ENCODE data around the gene ZNF485.

- TF ChIP-seq EZH2 (IDR thresholded peaks at IDR 0.05; ENCODE audit: low read length, missing control alignments), result no peak
- TF ChIP-seq CTCF (conservative IDR thresholded peaks at IDR 0.05 in 1 of 2, IDR thresholded peaks at IDR 0.05 in 1 of 2; ENCODE audit: low read depth in 1 of 2, low read length in 2 of 2), result no peak
Observed at GRCh38 chr10:43616697-43617370, 10.6 kb downstream of the ZNF485 start.

Measured in fibroblast of lung (primary cell).